ENCODE data around the gene OXER1.

The OXER1 gene

GRCh38 chr2:42770288-42771131 is 6.6 kb upstream of the OXER1 start:
- peak; percentile 56 for DNase-seq (ENCODE audit: low read depth, low spot score)

- no peak for DNase-seq (ENCODE audit: low read depth, low spot score)
Observed at GRCh38 chr2:42769583-42770287, 5.8 kb upstream of the OXER1 start.

- DNase-seq (ENCODE audit: low read depth, low spot score): no peak
Observed at GRCh38 chr2:42768706-42769256, 4.8 kb upstream of the OXER1 start.

- DNase-seq (ENCODE audit: low read depth, low spot score): no peak
Observed at GRCh38 chr2:42767899-42768705, 4.2 kb upstream of the OXER1 start.

- no peak for DNase-seq (ENCODE audit: low read depth, low spot score)
Observed at GRCh38 chr2:42767080-42767898, 3.4 kb upstream of the OXER1 start.

GRCh38 chr2:42765686-42766085 is 1.8 kb upstream of the OXER1 start:
- no peak for DNase-seq (ENCODE audit: low read depth, low spot score)

GRCh38 chr2:42764901-42765300 is 966 bp upstream of the OXER1 start:
- DNase-seq (ENCODE audit: low read depth, low spot score): no peak

- no peak for DNase-seq (ENCODE audit: low read depth, low spot score)
Observed at GRCh38 chr2:42762823-42763804, 821 bp downstream of the OXER1 start.

- DNase-seq (ENCODE audit: low read depth, low spot score): no peak
Observed at GRCh38 chr2:42762155-42762554, 1.8 kb downstream of the OXER1 start.

GRCh38 chr2:42761554-42761953 is 2.4 kb downstream of the OXER1 start:
- DNase-seq (ENCODE audit: low read depth, low spot score): no peak

GRCh38 chr2:42758751-42759150 is 5.2 kb downstream of the OXER1 start:
- no peak for DNase-seq (ENCODE audit: low read depth, low spot score)

GRCh38 chr2:42757981-42758740 is 5.8 kb downstream of the OXER1 start:
- DNase-seq (ENCODE audit: low read depth, low spot score): no peak

GRCh38 chr2:42756966-42757513 is 6.9 kb downstream of the OXER1 start:
- DNase-seq (ENCODE audit: low read depth, low spot score): no peak

GRCh38 chr2:42756150-42756775 is 7.7 kb downstream of the OXER1 start:
- DNase-seq (ENCODE audit: low read depth, low spot score): no peak

- DNase-seq (ENCODE audit: low read depth, low spot score): no peak
Observed at GRCh38 chr2:42755191-42755880, 8.6 kb downstream of the OXER1 start.

- no peak for DNase-seq (ENCODE audit: low read depth, low spot score)
Observed at GRCh38 chr2:42754776-42755140, 9.2 kb downstream of the OXER1 start.

GRCh38 chr2:42754021-42754775 is 9.7 kb downstream of the OXER1 start:
- DNase-seq (ENCODE audit: low read depth, low spot score): no peak
